Sigmoid colon (tissue), 4 donors: ENCODE data around the gene VGLL4.

Experiments
- EP300 ChIP-seq, 4 donors: sonication (generic); formaldehyde crosslinking; IDR thresholded peaks; one replicate each; pipeline ENCODE4 v1.6.1; 2017; ENCODE audit warnings: antibody characterized with exemption in 4 of 4
- POLR2AphosphoS5 ChIP-seq, 4 donors: sonication (generic); formaldehyde crosslinking; IDR thresholded peaks; one replicate each; pipeline ENCODE4 v1.6.1; 2017; ENCODE audit warnings: antibody characterized with exemption in 4 of 4
- TF ChIP-seq, protein P1 (sequence below), 4 experiments: fragments of 450-650 bp in 3 of 4; fragments of 200-600 bp in 1 of 4; IDR thresholded peaks; one replicate each; pipeline ENCODE4 v1.5.1; 2016 to 2019; ENCODE audit warnings: antibody characterized with exemption in 4 of 4, mild to moderate bottlenecking in 3 of 4, moderate library complexity in 2 of 4

DNA sequence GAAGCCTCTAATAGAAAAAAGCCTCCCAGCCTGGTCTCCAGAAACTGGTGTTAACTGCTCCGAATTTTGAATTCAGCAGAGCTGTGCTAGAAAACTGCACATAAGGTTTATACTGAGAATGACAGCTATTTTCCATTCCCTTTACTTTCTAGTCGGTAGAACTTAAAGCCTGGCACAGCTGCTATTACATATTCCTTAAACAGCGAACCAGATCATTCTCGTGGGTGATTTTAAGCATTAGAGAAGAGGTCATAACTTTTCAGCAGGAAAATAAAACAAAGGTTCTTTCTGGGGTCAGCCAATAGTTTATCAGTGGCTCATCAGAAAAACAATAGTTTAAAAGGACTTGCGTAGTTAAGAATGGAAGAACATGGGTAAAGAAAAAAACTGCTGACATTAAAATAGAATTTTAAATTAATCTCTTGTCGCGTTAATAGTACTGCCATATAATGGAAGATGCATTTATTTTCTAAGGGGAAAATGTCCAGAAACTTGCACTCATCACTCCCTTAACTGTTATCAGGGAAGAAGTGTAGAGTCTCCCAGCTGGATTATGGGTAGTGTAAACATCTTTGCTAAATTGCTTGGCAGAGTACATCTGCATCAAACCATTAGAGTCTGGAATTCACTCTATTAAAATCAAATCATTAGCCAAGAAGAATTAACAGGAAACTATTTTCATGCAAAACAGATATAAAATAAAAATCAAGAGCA lies 7.9 kb downstream of the VGLL4 start:
- TF ChIP-seq EP300 (IDR thresholded peaks at IDR 0.05), result no peak
- TF ChIP-seq, protein P1, sequence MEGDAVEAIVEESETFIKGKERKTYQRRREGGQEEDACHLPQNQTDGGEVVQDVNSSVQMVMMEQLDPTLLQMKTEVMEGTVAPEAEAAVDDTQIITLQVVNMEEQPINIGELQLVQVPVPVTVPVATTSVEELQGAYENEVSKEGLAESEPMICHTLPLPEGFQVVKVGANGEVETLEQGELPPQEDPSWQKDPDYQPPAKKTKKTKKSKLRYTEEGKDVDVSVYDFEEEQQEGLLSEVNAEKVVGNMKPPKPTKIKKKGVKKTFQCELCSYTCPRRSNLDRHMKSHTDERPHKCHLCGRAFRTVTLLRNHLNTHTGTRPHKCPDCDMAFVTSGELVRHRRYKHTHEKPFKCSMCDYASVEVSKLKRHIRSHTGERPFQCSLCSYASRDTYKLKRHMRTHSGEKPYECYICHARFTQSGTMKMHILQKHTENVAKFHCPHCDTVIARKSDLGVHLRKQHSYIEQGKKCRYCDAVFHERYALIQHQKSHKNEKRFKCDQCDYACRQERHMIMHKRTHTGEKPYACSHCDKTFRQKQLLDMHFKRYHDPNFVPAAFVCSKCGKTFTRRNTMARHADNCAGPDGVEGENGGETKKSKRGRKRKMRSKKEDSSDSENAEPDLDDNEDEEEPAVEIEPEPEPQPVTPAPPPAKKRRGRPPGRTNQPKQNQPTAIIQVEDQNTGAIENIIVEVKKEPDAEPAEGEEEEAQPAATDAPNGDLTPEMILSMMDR (IDR thresholded peaks at IDR 0.05), result no peak
- TF ChIP-seq POLR2AphosphoS5 (IDR thresholded peaks at IDR 0.05), result no peak
